T-helper 2 cell treated with Interferon-gamma antibody and Interleukin-4, amounts not matched to agents 5 μg/mL and 100 μg/mL, for 36 hours (primary cell): ENCODE results near the gene BCORL1.
A peak's percentile ranks its signal among the peaks of the same experiment; 100 is the strongest.

ENCODE experiments used
- DNase-seq: peaks from one replicate; pipeline ENCODE4 v3.0.0; 2021; ENCODE audit warnings: low spot score
- H3K27ac Mint-ChIP-seq: one replicate; pipeline ENCODE4 v1.8.0; 2021; ENCODE audit warnings: mild to moderate bottlenecking, mixed read lengths
- H3K27me3 Mint-ChIP-seq: one replicate; pipeline ENCODE4 v1.8.0; 2021; ENCODE audit warnings: low read depth, mixed read lengths
- H3K36me3 Mint-ChIP-seq: one replicate; pipeline ENCODE4 v1.8.0; 2021; ENCODE audit warnings: low read depth, mixed read lengths
- H3K4me1 Mint-ChIP-seq: one replicate; pipeline ENCODE4 v1.8.0; 2021; ENCODE audit warnings: low read depth, mixed read lengths
- H3K4me3 Mint-ChIP-seq: one replicate; pipeline ENCODE4 v1.8.0; 2022; ENCODE audit warnings: mild to moderate bottlenecking, moderate library complexity, mixed read lengths
- H3K9me3 Mint-ChIP-seq: one replicate; pipeline ENCODE4 v1.8.0; 2021; ENCODE audit warnings: mixed read lengths

BCORL1 gene

DNA sequence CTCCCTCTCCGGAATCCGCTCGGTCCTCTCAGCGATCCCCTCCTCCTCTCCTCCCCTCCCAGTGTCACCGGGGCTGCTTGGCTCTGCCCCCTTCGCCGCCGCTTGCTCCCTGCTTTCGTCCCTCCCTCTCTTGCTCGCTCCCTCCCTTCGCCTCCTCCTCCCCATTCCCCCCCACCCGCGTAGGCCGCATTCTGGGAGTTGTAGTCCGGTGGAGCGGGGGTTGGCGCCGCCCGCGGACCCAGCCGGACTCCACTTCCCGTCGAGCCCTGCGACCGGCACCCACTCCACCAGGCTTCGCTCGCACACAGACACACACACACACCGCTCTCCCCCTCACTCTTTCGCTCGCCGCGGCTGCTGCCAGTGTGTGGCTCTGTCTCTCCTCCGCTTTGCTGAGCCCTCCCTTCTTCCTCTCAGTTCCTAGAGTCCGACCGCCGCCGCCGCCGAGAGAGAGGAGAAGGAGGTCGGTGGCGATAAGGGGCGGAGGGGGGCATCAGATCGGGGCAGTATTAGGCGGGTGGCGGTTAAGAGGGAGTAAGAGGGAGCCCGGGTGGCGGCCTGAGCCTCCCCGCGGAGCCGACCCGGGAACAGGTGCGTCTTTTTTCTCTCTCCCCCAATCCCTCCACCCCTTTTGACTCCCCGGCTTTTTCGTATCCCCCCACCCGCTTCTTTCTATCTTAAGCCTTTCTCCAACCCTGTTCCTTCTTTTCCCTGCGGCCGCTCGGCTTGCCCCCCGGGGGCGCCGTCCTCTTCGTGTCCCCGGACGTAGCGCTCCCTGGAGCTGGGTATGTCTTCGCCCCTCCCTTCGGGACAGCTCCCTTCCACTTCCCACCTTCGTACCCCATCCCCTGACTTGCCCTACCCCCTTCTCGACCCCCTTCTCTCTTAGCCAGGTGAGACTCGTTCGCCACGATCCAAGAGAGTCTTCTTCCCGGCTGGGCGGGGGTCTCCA is at the start of gene BCORL1:
TSS of gene BCORL1 (plus strand) at position 336 of the 952 bp plus-strand sequence. CDS start 22,597 bp downstream, outside the sequence.
- H3K4me3 Mint-ChIP-seq: no peak within 1 kb of the TSS
- no peaks in the 10 kb centered on the region for H3K9me3 Mint-ChIP-seq
- peaks cover 1% of the 10 kb centered on the region for H3K36me3 Mint-ChIP-seq
- H3K4me1 Mint-ChIP-seq: peaks cover 19% of the 10 kb centered on the region
- H3K27ac Mint-ChIP-seq: peak within 1 kb of the TSS; percentile 62
- H3K27me3 Mint-ChIP-seq: peaks cover 8% of the 10 kb centered on the region
- DNase-seq: peak; percentile 83

- Mint-ChIP-seq H3K9me3 (no peaks in the 10 kb centered on the region), H3K27ac (no peak overlapping the region), H3K4me1 (peaks cover 4% of the 10 kb centered on the region), H3K4me3 (peak overlapping the region; percentile 58), H3K27me3 (peaks cover 12% of the 10 kb centered on the region), H3K36me3 (no peaks in the 10 kb centered on the region)
- no peak for DNase-seq
These were observed 49.6 kb upstream of the BCORL1 start for GRCh38 chrX:129932821-129933321.

- no peak for DNase-seq
- peak overlapping the region; percentile 55 for H3K4me3 Mint-ChIP-seq
- H3K27me3 Mint-ChIP-seq: peaks cover 20% of the 10 kb centered on the region
- no peak overlapping the region for H3K27ac Mint-ChIP-seq
- no peaks in the 10 kb centered on the region for H3K9me3 Mint-ChIP-seq
- H3K4me1 Mint-ChIP-seq: peaks cover 9% of the 10 kb centered on the region
- no peaks in the 10 kb centered on the region for H3K36me3 Mint-ChIP-seq
These were observed 48.7 kb upstream of the BCORL1 start for GRCh38 chrX:129933700-129934099.

DNA sequence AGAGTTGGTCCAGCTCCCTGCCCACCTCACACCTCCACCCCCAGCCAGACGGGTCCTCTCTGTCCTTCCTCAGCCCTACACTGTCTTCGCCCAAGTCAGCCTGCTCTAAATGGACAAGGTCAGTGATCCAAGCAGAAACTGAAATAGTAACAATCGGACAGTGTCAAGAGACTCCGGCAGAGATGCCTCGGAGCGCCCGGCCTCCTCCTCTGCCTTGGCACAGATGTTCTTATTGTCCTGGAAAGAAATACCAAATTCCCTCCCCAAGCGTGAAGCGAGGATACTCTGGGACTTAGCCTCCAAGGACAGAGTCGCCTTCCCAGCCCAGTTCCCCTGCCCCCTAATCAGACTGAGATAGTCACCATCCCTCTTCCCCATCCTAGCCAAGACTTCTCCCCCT is 48.0 kb upstream of the BCORL1 start:
- H3K4me1 Mint-ChIP-seq: peaks cover 9% of the 10 kb centered on the region
- no peak overlapping the region for H3K27ac Mint-ChIP-seq
- H3K9me3 Mint-ChIP-seq: no peaks in the 10 kb centered on the region
- H3K27me3 Mint-ChIP-seq: peaks cover 26% of the 10 kb centered on the region
- DNase-seq: no peak
- H3K4me3 Mint-ChIP-seq: no peak overlapping the region
- H3K36me3 Mint-ChIP-seq: no peaks in the 10 kb centered on the region

GRCh38 chrX:129934952-129935351 is 47.5 kb upstream of the BCORL1 start:
- Mint-ChIP-seq H3K27ac (no peak overlapping the region), H3K27me3 (peaks cover 27% of the 10 kb centered on the region), H3K4me3 (no peak overlapping the region), H3K36me3 (no peaks in the 10 kb centered on the region), H3K9me3 (no peaks in the 10 kb centered on the region), H3K4me1 (peaks cover 9% of the 10 kb centered on the region)
- no peak for DNase-seq

DNA sequence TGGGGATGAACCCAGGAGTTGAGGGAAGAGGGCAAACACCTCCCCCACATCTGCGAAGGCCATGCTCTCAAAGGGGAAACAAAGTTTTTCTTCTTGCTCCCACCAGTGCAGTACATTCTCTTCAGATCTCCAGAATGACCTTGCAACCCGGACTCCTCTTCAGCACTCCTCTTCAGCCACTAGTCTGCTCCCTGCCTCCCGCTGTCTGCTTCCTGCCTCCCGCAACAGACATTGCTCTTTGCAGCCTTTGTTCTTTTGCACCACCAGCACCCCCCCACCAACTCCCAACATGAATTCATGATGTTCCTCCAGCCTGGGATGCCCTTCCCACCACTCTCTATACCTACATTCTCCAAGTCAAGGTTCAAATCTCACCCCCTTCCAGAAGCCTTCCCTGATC is 44.4 kb upstream of the BCORL1 start:
- DNase-seq: no peak
- Mint-ChIP-seq H3K4me3 (no peak overlapping the region), H3K9me3 (no peaks in the 10 kb centered on the region), H3K4me1 (peaks cover 6% of the 10 kb centered on the region), H3K27ac (no peak overlapping the region), H3K27me3 (peaks cover 32% of the 10 kb centered on the region), H3K36me3 (no peaks in the 10 kb centered on the region)

GRCh38 chrX:129939986-129940385 is 42.4 kb upstream of the BCORL1 start:
- peaks cover 20% of the 10 kb centered on the region for H3K27me3 Mint-ChIP-seq
- H3K4me1 Mint-ChIP-seq: peaks cover 6% of the 10 kb centered on the region
- no peaks in the 10 kb centered on the region for H3K36me3 Mint-ChIP-seq
- no peak overlapping the region for H3K27ac Mint-ChIP-seq
- DNase-seq: no peak
- no peak overlapping the region for H3K4me3 Mint-ChIP-seq
- no peaks in the 10 kb centered on the region for H3K9me3 Mint-ChIP-seq

DNA sequence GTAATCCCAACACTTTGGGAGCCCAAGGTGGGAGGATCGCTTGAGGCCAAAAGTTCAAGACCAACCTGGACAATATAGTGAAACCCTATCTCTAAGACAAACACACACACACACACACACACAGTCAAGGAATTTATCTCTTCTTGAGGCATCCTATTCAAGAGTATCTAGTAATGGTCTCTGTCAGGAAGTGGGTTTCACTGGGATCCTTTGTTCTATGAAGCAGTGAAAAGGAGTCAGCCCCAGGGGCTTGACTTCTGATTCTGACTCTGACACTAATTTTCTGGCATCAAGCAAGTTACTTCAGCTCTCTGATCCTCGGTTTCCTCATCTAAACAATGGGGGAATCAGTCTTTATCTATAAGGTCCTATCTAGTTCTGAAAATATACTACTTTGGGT is 41.7 kb upstream of the BCORL1 start:
- H3K4me3 Mint-ChIP-seq: no peak overlapping the region
- peaks cover 6% of the 10 kb centered on the region for H3K4me1 Mint-ChIP-seq
- DNase-seq: no peak

GRCh38 chrX:129945131-129945530 is 37.3 kb upstream of the BCORL1 start:
- Mint-ChIP-seq H3K9me3 (no peaks in the 10 kb centered on the region), H3K27ac (no peak overlapping the region), H3K36me3 (no peaks in the 10 kb centered on the region), H3K27me3 (peaks cover 7% of the 10 kb centered on the region), H3K4me3 (no peak overlapping the region), H3K4me1 (peaks cover 1% of the 10 kb centered on the region)
- no peak for DNase-seq

More for the DNA sequence above, 41.7 kb upstream of the BCORL1 start:
- H3K9me3 Mint-ChIP-seq: no peaks in the 10 kb centered on the region
- no peaks in the 10 kb centered on the region for H3K36me3 Mint-ChIP-seq
- H3K27me3 Mint-ChIP-seq: peaks cover 20% of the 10 kb centered on the region
- H3K27ac Mint-ChIP-seq: no peak overlapping the region

DNA sequence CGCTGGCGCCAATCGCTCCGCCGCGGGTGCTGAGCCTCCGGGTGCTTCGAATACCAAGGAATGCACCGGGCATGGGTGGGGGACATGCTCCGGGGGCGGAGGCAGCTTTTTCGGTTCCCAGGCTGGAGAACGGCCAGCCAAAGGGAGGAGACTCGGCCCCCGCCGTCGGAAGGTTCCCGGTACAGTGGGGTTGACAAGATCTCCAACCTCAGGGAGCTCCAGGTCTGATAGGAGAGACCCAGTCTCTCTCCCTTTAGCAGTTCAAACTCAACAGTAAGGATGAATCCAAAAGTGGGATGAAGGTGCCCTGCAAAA is 29.1 kb upstream of the BCORL1 start:
- H3K4me1 Mint-ChIP-seq: peaks cover 28% of the 10 kb centered on the region
- no peak for DNase-seq
- peaks cover 3% of the 10 kb centered on the region for H3K27me3 Mint-ChIP-seq
- H3K36me3 Mint-ChIP-seq: peaks cover 1% of the 10 kb centered on the region
- no peak overlapping the region for H3K27ac Mint-ChIP-seq
- H3K9me3 Mint-ChIP-seq: no peaks in the 10 kb centered on the region
- peak overlapping the region; percentile 57 for H3K4me3 Mint-ChIP-seq

DNA sequence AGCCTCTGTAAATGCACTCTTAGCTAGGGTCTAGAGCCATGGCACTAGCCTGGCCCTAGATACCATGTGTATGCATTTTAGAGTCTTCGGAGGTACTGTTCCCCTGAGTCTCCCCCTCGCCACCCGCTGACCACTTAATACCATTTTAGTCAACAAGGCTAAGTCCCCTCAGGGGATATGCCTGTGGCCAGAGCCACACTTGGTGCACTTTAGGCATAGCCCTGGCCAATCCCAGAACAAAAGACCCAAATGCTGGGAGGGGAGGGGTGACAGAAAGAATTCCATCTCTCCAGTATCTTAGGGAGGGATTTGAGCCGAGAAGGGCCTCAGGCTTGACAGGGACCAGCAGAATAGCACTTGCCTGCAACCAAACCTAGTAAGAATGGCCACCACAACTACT is 28.6 kb upstream of the BCORL1 start:
- no peaks in the 10 kb centered on the region for H3K9me3 Mint-ChIP-seq
- H3K36me3 Mint-ChIP-seq: peaks cover 1% of the 10 kb centered on the region
- H3K27me3 Mint-ChIP-seq: peaks cover 3% of the 10 kb centered on the region
- H3K27ac Mint-ChIP-seq: peak overlapping the region; percentile 65
- peak overlapping the region; percentile 57 for H3K4me3 Mint-ChIP-seq
- H3K4me1 Mint-ChIP-seq: peaks cover 34% of the 10 kb centered on the region
- no peak for DNase-seq

DNA sequence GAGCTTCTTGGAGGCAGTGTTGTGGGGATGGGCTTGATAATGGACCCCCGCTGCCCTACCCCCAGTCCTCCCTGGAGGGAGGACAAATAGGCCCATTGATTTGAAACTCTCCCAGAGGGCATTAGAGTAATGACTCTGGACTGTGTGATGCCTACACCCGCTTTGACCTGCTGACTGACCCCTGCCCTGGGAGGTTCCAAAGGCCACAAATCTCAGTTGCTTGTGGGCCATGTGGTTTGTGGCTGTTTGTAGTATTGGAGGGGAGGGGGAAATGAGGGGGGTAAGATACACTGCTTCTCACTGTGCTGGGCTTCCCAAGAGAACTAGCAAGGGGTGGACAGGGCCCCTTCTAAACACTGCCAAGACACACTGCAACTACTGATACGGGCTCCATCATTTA is 27.6 kb upstream of the BCORL1 start:
- Mint-ChIP-seq H3K4me3 (no peak overlapping the region), H3K9me3 (no peaks in the 10 kb centered on the region), H3K4me1 (peaks cover 37% of the 10 kb centered on the region), H3K36me3 (peaks cover 1% of the 10 kb centered on the region), H3K27ac (no peak overlapping the region), H3K27me3 (peaks cover 3% of the 10 kb centered on the region)
- DNase-seq: no peak

GRCh38 chrX:129955682-129956081 is 26.8 kb upstream of the BCORL1 start:
- no peak overlapping the region for H3K4me3 Mint-ChIP-seq
- no peak for DNase-seq
- peak overlapping the region; percentile 9 for H3K27ac Mint-ChIP-seq
- H3K27me3 Mint-ChIP-seq: peaks cover 3% of the 10 kb centered on the region
- peaks cover 40% of the 10 kb centered on the region for H3K4me1 Mint-ChIP-seq
- no peaks in the 10 kb centered on the region for H3K9me3 Mint-ChIP-seq
- H3K36me3 Mint-ChIP-seq: peaks cover 1% of the 10 kb centered on the region

GRCh38 chrX:129956145-129956544 is 26.3 kb upstream of the BCORL1 start:
- peaks cover 1% of the 10 kb centered on the region for H3K36me3 Mint-ChIP-seq
- no peaks in the 10 kb centered on the region for H3K9me3 Mint-ChIP-seq
- no peak for DNase-seq
- H3K4me1 Mint-ChIP-seq: peaks cover 41% of the 10 kb centered on the region
- peak overlapping the region; percentile 41 for H3K4me3 Mint-ChIP-seq
- H3K27me3 Mint-ChIP-seq: peaks cover 3% of the 10 kb centered on the region
- H3K27ac Mint-ChIP-seq: peak overlapping the region; percentile 21
